Trophoblast cell (in vitro differentiated cells and primary cell): ENCODE data around the gene GJA10.
"Not testable (repeated sequence)": the region's sequence is repeated elsewhere in the genome, so short reads cannot be mapped to it uniquely, and the experiment has no call there.

ENCODE experiments used
- DNase-seq, 2 donors: peaks; one replicate each; pipeline ENCODE4 v3.0.0-alpha.2; 2016
- H2AFZ ChIP-seq: 2 replicates; pipeline ENCODE4 v1.6.1; 2013; ENCODE audit warnings: low read length, moderate library complexity, mild to moderate bottlenecking; ENCODE audit not compliant: insufficient read depth, poor library complexity
- H2AK5ac ChIP-seq: 2 replicates; pipeline ENCODE4 v1.6.1; 2013; ENCODE audit warnings: mild to moderate bottlenecking, low read length
- H2BK120ac ChIP-seq: 2 replicates; pipeline ENCODE4 v1.6.1; 2013; ENCODE audit warnings: low read length, mild to moderate bottlenecking, moderate library complexity; ENCODE audit not compliant: insufficient read depth, poor library complexity
- H2BK12ac ChIP-seq: 2 replicates; pipeline ENCODE4 v1.6.1; 2013; ENCODE audit warnings: mild to moderate bottlenecking, low read length, moderate library complexity
- H2BK5ac ChIP-seq: 2 replicates; pipeline ENCODE4 v1.6.1; 2013; ENCODE audit warnings: low read length, low read depth, moderate library complexity, mild to moderate bottlenecking; ENCODE audit not compliant: poor library complexity
- H3K14ac ChIP-seq: 2 replicates; pipeline ENCODE4 v1.6.1; 2013; ENCODE audit warnings: mild to moderate bottlenecking, low read length
- H3K18ac ChIP-seq: 2 replicates; pipeline ENCODE4 v1.6.1; 2013; ENCODE audit warnings: mild to moderate bottlenecking, low read length
- H3K23ac ChIP-seq: 2 replicates; pipeline ENCODE4 v1.6.1; 2013; ENCODE audit warnings: low read length
- H3K27ac ChIP-seq: 2 replicates; pipeline ENCODE4 v1.5.1; 2013; ENCODE audit warnings: low read depth, mild to moderate bottlenecking, inconsistent platforms, low read length, moderate library complexity
- H3K27me3 ChIP-seq: 2 replicates; pipeline ENCODE4 v1.6.1; 2013; ENCODE audit warnings: inconsistent platforms, mild to moderate bottlenecking, low read length, moderate library complexity; ENCODE audit not compliant: insufficient read depth
- H3K36me3 ChIP-seq, 2 experiments: 1 replicate in 1 of 2; 2 replicates in 1 of 2; pipeline ENCODE4 v1.6.1; 2013; ENCODE audit warnings: low read length in 2 of 2, mild to moderate bottlenecking in 2 of 2, moderate library complexity in 1 of 2; ENCODE audit not compliant: insufficient read depth in 2 of 2, control insufficient read depth in 1 of 2
- H3K4ac ChIP-seq: 2 replicates; pipeline ENCODE4 v1.6.1; 2013; ENCODE audit warnings: low read depth, mild to moderate bottlenecking, low read length, moderate library complexity
- H3K4me1 ChIP-seq, 2 experiments: 1 replicate in 1 of 2; 2 replicates in 1 of 2; pipeline ENCODE4 v1.6.1; 2013; ENCODE audit warnings: low read length in 2 of 2, mild to moderate bottlenecking in 2 of 2, moderate library complexity in 1 of 2; ENCODE audit not compliant: insufficient read depth in 2 of 2, control insufficient read depth in 1 of 2
- H3K4me2 ChIP-seq: 2 replicates; pipeline ENCODE4 v1.6.1; 2013; ENCODE audit warnings: inconsistent platforms, mild to moderate bottlenecking, low read length, moderate library complexity
- H3K4me3 ChIP-seq: 2 replicates; pipeline ENCODE4 v1.5.1; 2013; ENCODE audit warnings: mild to moderate bottlenecking, low read depth, low read length, inconsistent platforms
- H3K79me1 ChIP-seq: one replicate; pipeline ENCODE4 v1.6.1; 2013; ENCODE audit warnings: low read length
- H3K79me2 ChIP-seq: 2 replicates; pipeline ENCODE4 v1.6.1; 2013; ENCODE audit warnings: low read length, mild to moderate bottlenecking; ENCODE audit not compliant: control insufficient read depth, insufficient read depth, poor library complexity
- H3K9ac ChIP-seq: 2 replicates; pipeline ENCODE4 v1.6.1; 2013; ENCODE audit warnings: mild to moderate bottlenecking, low read length
- H3K9me3 ChIP-seq: 2 replicates; pipeline ENCODE4 v1.6.1; 2013; ENCODE audit warnings: low read depth, mild to moderate bottlenecking, control low read depth, inconsistent platforms, low read length; ENCODE audit not compliant: insufficient read depth
- H4K12ac ChIP-seq: 2 replicates; pipeline ENCODE4 v1.6.1; 2013; ENCODE audit warnings: low read depth, mild to moderate bottlenecking, low read length, moderate library complexity
- H4K8ac ChIP-seq: 2 replicates; pipeline ENCODE4 v1.6.1; 2013; ENCODE audit warnings: low read depth, mild to moderate bottlenecking, low read length, moderate library complexity
- H4K91ac ChIP-seq: one replicate; pipeline ENCODE4 v1.6.1; 2013; ENCODE audit warnings: low read depth, mild to moderate bottlenecking, low read length, moderate library complexity
- WGBS: extraction: QIAGEN DNeasy Blood & Tissue Kit; methylation state at CpG from one replicate; pipeline ENCODE4 v1.1.7; 2013; ENCODE audit warnings: missing lambda C conversion rate; ENCODE audit not compliant: insufficient read length, insufficient coverage; ENCODE audit errors: extremely low coverage; 5-methylcytosine and 5-hydroxymethylcytosine counted together

The GJA10 gene

GRCh38 chr6:89895276-89895874 is 1.1 kb downstream of the GJA10 start:
- Histone ChIP-seq H3K27ac (no peak overlapping the region), H2AFZ (no peak overlapping the region), H4K12ac (no peak overlapping the region), H3K79me1 (no peaks in the 10 kb centered on the region), H3K9me3 (no peaks in the 10 kb centered on the region), H3K14ac (no peak overlapping the region), H2AK5ac (no peak overlapping the region), H3K27me3 (no peaks in the 10 kb centered on the region), H3K9ac (peak overlapping the region; percentile 42), H4K8ac (no peak overlapping the region), H3K4me3 (no peak overlapping the region), H4K91ac (no peak overlapping the region), H2BK120ac (no peak overlapping the region), H3K23ac (no peak overlapping the region), H2BK5ac (no peak overlapping the region), H3K36me3 (no peaks in the 10 kb centered on the region), H3K4ac (no peak overlapping the region), H3K18ac (no peak overlapping the region), H3K4me1 (no peaks in the 10 kb centered on the region), H2BK12ac (no peak overlapping the region), H3K79me2 (no peaks in the 10 kb centered on the region), H3K4me2 (no peak overlapping the region)
- peak; percentile 23 to 60 for DNase-seq
- WGBS = no CpG with 5 or more reads among the region's 8 CpGs

- not testable (repeated sequence) for H3K9me3 ChIP-seq, H3K4me3 ChIP-seq, H2AK5ac ChIP-seq, H3K18ac ChIP-seq, H3K4me1 ChIP-seq, H3K4me2 ChIP-seq, H3K4ac ChIP-seq, H4K12ac ChIP-seq, H3K79me1 ChIP-seq, H4K8ac ChIP-seq, H3K23ac ChIP-seq, H3K36me3 ChIP-seq, H3K14ac ChIP-seq, H3K27me3 ChIP-seq, H3K79me2 ChIP-seq, H2BK5ac ChIP-seq, H4K91ac ChIP-seq, H2BK12ac ChIP-seq, H3K9ac ChIP-seq, H2AFZ ChIP-seq, H3K27ac ChIP-seq, DNase-seq, H2BK120ac ChIP-seq
- WGBS = no CpG with 5 or more reads among the region's 10 CpGs
Observed at GRCh38 chr6:89910001-89910901, 16.0 kb downstream of the GJA10 start.

- H3K14ac ChIP-seq = no peak overlapping the region
Observed at GRCh38 chr6:89910902-89911240, 16.6 kb downstream of the GJA10 start.

GRCh38 chr6:89916136-89916920 is 22.1 kb downstream of the GJA10 start:
- H2BK120ac ChIP-seq = no peak overlapping the region
- no peak overlapping the region for H3K4ac ChIP-seq
- no CpG with 5 or more reads among the region's 3 CpGs for WGBS
- DNase-seq = no peak
- no peaks in the 10 kb centered on the region for H3K79me1 ChIP-seq
- no peaks in the 10 kb centered on the region for H3K79me2 ChIP-seq
- no peak overlapping the region for H3K27ac ChIP-seq
- H4K12ac ChIP-seq = no peak overlapping the region
- no peak overlapping the region for H3K18ac ChIP-seq
- no peak overlapping the region for H2BK5ac ChIP-seq
- no peak overlapping the region for H2AK5ac ChIP-seq
- peaks cover 9% of the 10 kb centered on the region in 2 experiments for H3K4me1 ChIP-seq
- no peak overlapping the region for H4K8ac ChIP-seq
- peaks cover 3% of the 10 kb centered on the region for H3K9me3 ChIP-seq
- no peaks in the 10 kb centered on the region for H3K36me3 ChIP-seq
- H3K4me3 ChIP-seq = no peak overlapping the region
- H3K23ac ChIP-seq = no peak overlapping the region
- no peak overlapping the region for H3K9ac ChIP-seq
- no peaks in the 10 kb centered on the region for H3K27me3 ChIP-seq
- H3K14ac ChIP-seq = no peak overlapping the region
- no peak overlapping the region for H4K91ac ChIP-seq
- H2BK12ac ChIP-seq = no peak overlapping the region
- H2AFZ ChIP-seq = no peak overlapping the region
- no peak overlapping the region for H3K4me2 ChIP-seq

More at GRCh38 chr6:89910902-89911240, 16.6 kb downstream of the GJA10 start:
- no peak overlapping the region for H2BK120ac ChIP-seq
- no peaks in the 10 kb centered on the region for H3K27me3 ChIP-seq
- H2AK5ac ChIP-seq = no peak overlapping the region
- no peaks in the 10 kb centered on the region for H3K4me1 ChIP-seq
- no peak for DNase-seq
- no peak overlapping the region for H3K4me2 ChIP-seq
- no peaks in the 10 kb centered on the region for H3K79me1 ChIP-seq
- H3K79me2 ChIP-seq = no peaks in the 10 kb centered on the region
- WGBS = no CpG with 5 or more reads among the region's 1 CpG
- H3K27ac ChIP-seq = no peak overlapping the region
- H3K4me3 ChIP-seq = no peak overlapping the region
- H2BK12ac ChIP-seq = no peak overlapping the region
- H3K23ac ChIP-seq = no peak overlapping the region
- no peak overlapping the region for H3K18ac ChIP-seq
- H3K9me3 ChIP-seq = peaks cover 1% of the 10 kb centered on the region
- H2BK5ac ChIP-seq = no peak overlapping the region
- H2AFZ ChIP-seq = no peak overlapping the region
- H3K9ac ChIP-seq = no peak overlapping the region
- H4K12ac ChIP-seq = no peak overlapping the region
- no peak overlapping the region for H4K91ac ChIP-seq
- H4K8ac ChIP-seq = no peak overlapping the region
- H3K36me3 ChIP-seq = no peaks in the 10 kb centered on the region
- H3K4ac ChIP-seq = no peak overlapping the region
